ENCODE measurements around the gene TIMM13. TPM values are rescaled to one million over a fixed set of nuclear protein-coding genes. Genes with fewer than 3 reads are reported as not detected.
A peak's percentile ranks its signal among the peaks of the same experiment; 100 is the strongest.

Gene TIMM13
- total RNA-seq, result 31.9 and 32.5 TPM in 2 replicates
- 27.8 TPM for total RNA-seq (2013)
- 13.0 and 19.4 TPM in 2 replicates for polyA plus RNA-seq
- 23.0 and 23.9 TPM in 2 replicates for polyA minus RNA-seq

DNA sequence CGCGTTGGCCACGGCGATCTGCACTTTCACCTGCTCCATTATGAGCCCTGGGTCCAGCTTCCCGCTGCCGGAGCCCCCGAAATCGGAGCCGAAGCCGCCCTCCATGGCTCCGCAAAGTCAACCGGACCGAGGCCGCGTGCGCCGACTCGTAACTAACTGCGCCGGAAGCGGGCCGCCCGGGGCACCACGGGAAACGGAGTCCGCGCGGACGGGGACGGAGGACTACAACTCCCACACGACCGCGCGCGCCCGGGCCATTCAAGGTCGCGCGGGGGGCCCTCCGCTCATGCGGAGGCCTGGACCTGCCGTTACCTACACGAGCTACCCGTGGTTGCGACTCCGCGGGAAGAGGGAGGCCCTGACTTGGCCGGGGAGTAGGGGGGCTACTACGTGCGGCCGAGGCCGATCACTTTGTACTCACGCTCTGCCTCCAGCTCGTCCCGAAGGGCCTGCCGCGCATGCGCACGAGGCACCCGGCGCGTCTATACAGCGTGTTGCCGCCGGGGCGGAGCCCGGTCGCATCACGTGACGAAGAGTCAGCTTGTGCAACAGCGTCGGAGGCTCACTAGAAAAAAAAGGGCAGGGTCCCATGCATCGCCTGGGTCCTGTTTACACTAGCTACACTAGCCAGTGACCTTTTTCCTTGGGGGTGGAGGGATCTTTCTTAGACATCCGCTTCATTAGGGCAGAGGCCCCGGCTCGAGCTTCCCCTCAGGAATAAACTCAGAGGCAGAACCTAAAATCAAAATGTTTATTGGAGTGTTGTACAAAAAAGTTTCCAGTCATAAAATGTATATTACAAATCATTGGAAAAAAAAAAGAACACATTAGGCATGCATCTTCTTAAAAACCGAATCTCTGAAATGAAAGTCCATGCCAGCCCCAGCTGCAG, at the start of gene TIMM13:
TIMM13 (minus strand) TSS at position 158 of the 892 bp plus-strand sequence; CDS start at position 105, 53 bp downstream.
- peaks cover 13% of the 10 kb centered on the region for H3K4me1 Mint-ChIP-seq
- under 1% methylated on average over 66 of the region's 77 CpGs for WGBS (ENCODE audit: insufficient coverage)
- ATAC-seq (ENCODE audit: low read depth), result peak; percentile 93
- DNase-seq, result peak; percentile 99
- H3K4me1 ChIP-seq (ENCODE audit: control insufficient read depth in 2 of 2, insufficient read depth in 2 of 2, low read length in 2 of 2), result peaks cover 15 to 21% of the 10 kb centered on the region in 2 donors
- TF ChIP-seq, protein P1, sequence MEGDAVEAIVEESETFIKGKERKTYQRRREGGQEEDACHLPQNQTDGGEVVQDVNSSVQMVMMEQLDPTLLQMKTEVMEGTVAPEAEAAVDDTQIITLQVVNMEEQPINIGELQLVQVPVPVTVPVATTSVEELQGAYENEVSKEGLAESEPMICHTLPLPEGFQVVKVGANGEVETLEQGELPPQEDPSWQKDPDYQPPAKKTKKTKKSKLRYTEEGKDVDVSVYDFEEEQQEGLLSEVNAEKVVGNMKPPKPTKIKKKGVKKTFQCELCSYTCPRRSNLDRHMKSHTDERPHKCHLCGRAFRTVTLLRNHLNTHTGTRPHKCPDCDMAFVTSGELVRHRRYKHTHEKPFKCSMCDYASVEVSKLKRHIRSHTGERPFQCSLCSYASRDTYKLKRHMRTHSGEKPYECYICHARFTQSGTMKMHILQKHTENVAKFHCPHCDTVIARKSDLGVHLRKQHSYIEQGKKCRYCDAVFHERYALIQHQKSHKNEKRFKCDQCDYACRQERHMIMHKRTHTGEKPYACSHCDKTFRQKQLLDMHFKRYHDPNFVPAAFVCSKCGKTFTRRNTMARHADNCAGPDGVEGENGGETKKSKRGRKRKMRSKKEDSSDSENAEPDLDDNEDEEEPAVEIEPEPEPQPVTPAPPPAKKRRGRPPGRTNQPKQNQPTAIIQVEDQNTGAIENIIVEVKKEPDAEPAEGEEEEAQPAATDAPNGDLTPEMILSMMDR (IDR thresholded peaks at IDR 0.05), result no peak
- TF ChIP-seq EZH2 (IDR thresholded peaks at IDR 0.05; ENCODE audit: borderline replicate concordance, insufficient read depth, low read depth, low read length, poor library complexity, severe bottlenecking), result no peak
- ChIA-PET POLR2A (interaction anchor here (0.6 to 1.5 kb wide), 8 partner anchors 29 to 485 kb away, joined by 3 to 7 read pairs (median 3); partner anchors contain the start of gene LMNB2), CTCF (interaction anchor here (0.6 to 1.4 kb wide), 6 partner anchors 26 to 276 kb away, joined by 3 to 7 read pairs (median 4); partner anchors contain the start of genes AP3D1 and LMNB2)
- H3K4me3 ChIP-seq (ENCODE audit: control extremely low read depth in 1 of 5, extremely low read depth in 1 of 5, insufficient read depth in 1 of 5, low read depth in 2 of 5, low read length in 4 of 5), result peak within 1 kb of the TSS; percentile 57 to 90 (median 74)
- peak within 1 kb of the TSS; percentile 98 for H3K9ac ChIP-seq (ENCODE audit: low read length)
- peak within 1 kb of the TSS; percentile 96 for H3K4me3 Mint-ChIP-seq
- peaks cover 21% of the 10 kb centered on the region for H4K20me1 ChIP-seq (ENCODE audit: control insufficient read depth, insufficient read depth, low read length, poor library complexity, severe bottlenecking)
- H3K79me2 ChIP-seq (ENCODE audit: control insufficient read depth, insufficient read depth, low read length), result peaks cover 25% of the 10 kb centered on the region
- intact Hi-C loops (cut with micrococcal nuclease), result loop anchor here (1.0 to 5.0 kb wide), 5 partner anchors 30 to 615 kb away; partner anchors contain the start of genes AP3D1, ATP8B3, PLEKHJ1 and SF3A2
- H3K27ac ChIP-seq (ENCODE audit: low read length in 2 of 2), result peak within 1 kb of the TSS; percentile 75 to 80
- no peaks in the 10 kb centered on the region for H3K27me3 Mint-ChIP-seq
- peak within 1 kb of the TSS; percentile 98 for H3K27ac Mint-ChIP-seq
- H3K4me2 ChIP-seq (replicated peaks; ENCODE audit: low read depth, low read length, poor library complexity, severe bottlenecking), result peak within 1 kb of the TSS; percentile 97
- H3K36me3 ChIP-seq (replicated peaks in 1 of 2; ENCODE audit: control extremely low read depth in 1 of 2, control insufficient read depth in 1 of 2, extremely low read depth in 1 of 2, insufficient read depth in 2 of 2, low read length in 1 of 2), result peaks cover 0 to 12% of the 10 kb centered on the region in 2 experiments
- no peaks in the 10 kb centered on the region for H3K9me3 Mint-ChIP-seq (ENCODE audit: insufficient read depth)
- no peaks in the 10 kb centered on the region for H3K9me3 ChIP-seq (ENCODE audit: control extremely low read depth in 1 of 3, control insufficient read depth in 2 of 3, insufficient read depth in 1 of 3, low read length in 2 of 3)
- peak within 1 kb of the TSS; percentile 82 for H2AFZ ChIP-seq (ENCODE audit: insufficient read depth, low read depth, low read length, poor library complexity, severe bottlenecking)
- H3K27me3 ChIP-seq (replicated peaks in 1 of 4; ENCODE audit: control extremely low read depth in 1 of 4, control insufficient read depth in 3 of 4, insufficient read depth in 4 of 4, low read length in 3 of 4), result no peaks in the 10 kb centered on the region

All from B cell (primary cell).